DOHH2 (cell line): Measurements from ENCODE around the gene SLC25A41.

Source experiments
- CTCF ChIP-seq: fragments of 200-600 bp; sonication (generic); IDR thresholded peaks from one replicate; pipeline ENCODE4 v1.5.1; 2014; ENCODE audit warnings: antibody characterized with exemption, mild to moderate bottlenecking, low read depth, low read length; ENCODE audit not compliant: poor library complexity, severe bottlenecking
- EZH2phosphoT487 ChIP-seq: fragments of 200-600 bp; sonication (generic); IDR thresholded peaks from 2 replicates; pipeline ENCODE4 v1.6.1; 2017; ENCODE audit warnings: borderline replicate concordance, mild to moderate bottlenecking, antibody characterized with exemption, low read length, moderate library complexity, mixed read lengths

DNA sequence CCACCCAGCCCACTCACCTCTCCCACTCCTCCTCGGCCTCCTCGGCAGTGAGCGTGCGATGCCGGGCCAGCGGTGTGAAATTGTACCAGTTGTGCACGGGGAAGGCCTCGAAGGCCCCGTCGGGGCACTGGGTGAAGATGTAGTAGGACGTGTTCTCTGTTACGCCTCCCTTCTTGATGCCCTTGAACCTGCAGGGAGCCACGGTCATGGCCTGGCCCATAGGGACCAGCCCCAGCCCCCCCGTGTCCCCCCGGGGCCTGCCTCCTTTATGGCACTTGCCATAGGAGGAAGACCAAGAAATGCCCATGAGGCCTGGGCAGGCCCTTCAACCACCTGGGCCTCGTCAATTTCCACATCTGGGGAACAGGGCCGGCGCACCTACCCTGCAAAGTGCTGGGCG, 46.2 kb downstream of the SLC25A41 start:
- TF ChIP-seq CTCF (no peak), EZH2phosphoT487 (no peak)
